ENCODE results near the gene BICRAL.
"Not testable (repeated sequence)": the region's sequence is repeated elsewhere in the genome, so short reads cannot be mapped to it uniquely, and the experiment has no call there.

The BICRAL gene

DNA sequence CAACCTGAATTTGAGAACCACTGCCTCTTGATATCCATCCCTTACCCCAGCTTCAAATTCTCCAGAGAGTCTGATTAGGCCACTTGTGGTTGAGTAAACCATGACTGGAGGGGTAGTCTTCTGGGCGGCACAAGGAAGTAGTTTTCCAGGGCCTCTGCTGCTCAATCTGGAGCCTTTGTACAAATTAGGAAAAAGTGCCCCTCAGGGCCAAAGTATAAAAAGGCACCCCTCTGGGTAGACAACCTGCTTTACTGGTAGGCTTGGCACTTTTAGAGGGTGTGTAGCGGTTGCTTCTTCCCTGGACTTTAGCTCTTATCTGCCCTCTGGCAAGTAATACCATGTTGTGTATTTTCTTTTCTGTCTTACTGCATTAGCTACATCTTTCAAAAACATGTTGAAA is 64.7 kb downstream of the BICRAL start:
- no peak for DNase-seq

DNA sequence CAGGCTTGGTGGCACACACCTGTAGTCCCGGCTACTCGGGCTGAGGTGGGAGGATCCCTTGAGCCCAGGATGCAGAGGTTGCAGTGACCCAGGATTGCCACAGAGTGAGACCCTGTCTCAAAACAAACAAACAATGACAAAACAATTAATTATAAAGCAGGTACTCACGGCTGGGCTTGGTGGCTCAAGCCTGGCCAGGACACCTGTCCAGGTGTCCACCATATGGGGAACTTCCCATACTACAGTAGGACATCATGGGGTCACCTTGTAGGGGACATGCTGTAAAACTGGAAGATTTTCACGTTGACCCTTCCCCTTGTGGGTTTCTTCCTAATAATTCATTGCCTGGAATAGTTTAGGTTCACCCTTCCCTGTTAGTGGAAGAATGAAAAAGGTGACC is 66.8 kb downstream of the BICRAL start:
- no peak for DNase-seq

DNA sequence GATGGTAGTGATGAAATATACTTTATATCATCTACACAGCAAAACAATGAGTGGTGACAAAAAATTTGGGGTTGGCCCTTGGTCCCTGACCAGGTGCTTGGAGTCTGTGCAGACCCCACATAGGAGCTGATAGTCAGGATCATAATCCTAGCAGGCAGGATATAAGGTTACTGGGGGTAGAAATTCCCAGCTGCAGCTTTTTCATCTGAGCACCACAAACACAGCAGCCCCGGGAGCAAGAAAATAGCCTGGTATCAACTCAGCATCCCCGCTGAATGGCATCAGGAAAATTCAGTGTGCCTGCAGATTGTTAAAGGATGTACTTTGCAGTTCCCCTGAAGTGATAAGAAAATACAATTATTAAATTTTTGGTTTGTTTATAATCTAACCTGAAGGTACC is 69.7 kb downstream of the BICRAL start:
- DNase-seq: no peak

DNA sequence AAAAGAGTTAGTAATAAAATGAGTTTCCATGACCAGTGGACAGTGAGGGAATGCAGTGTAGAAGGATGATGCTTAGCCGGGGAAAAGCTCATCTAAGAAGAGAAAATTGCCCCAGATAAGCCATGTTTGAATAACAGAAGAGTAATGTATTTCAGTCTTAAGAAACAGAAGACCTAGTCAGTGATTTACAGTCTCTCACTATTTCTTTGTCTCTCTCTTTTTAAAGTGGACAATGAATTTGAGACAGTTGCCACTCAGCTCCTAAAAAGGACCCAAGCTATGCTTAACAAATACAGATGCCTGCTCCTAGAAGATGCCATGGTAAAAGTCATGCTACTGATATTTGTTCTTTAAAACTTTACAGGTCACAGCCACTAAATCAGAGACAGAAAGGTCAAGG is 78.2 kb downstream of the BICRAL start:
- DNase-seq: no peak

DNA sequence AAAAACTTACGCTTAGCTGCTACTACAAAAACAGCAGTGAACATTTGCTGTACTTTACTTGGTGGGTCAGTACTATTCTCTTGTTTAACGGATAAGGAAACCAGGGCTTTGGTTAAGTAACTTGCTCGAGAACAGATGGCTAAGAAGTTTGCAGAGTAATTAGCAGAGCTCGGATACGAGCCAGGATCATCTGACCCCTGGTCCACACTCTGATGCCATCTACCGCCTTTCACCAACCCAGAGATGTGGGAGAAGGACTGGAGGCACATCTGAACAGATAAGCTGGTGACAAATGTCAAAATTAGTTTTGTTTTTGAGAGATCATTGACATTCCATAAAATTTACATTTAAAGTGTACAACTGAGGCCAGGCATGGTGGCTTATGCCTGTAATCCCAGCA is 78.6 kb downstream of the BICRAL start:
- DNase-seq: no peak

DNA sequence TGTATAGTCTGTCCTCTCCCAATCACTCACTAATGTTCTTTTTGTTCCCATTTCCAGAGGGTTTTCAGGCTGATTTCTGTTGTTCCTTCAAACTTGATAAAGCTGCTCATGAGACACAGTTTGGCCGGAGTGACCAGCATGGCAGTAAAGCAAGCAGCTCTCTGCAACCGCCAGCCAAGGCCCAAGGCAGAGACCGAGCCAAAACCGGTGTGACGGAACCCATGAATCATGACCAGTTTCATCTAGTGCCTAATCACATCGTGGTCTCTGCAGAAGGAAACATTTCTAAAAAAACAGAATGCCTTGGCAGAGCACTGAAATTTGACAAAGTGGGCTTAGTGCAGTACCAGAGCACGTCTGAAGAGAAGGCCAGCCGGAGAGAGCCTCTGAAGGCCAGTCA is 82.8 kb downstream of the BICRAL start:
- DNase-seq: no peak

DNA sequence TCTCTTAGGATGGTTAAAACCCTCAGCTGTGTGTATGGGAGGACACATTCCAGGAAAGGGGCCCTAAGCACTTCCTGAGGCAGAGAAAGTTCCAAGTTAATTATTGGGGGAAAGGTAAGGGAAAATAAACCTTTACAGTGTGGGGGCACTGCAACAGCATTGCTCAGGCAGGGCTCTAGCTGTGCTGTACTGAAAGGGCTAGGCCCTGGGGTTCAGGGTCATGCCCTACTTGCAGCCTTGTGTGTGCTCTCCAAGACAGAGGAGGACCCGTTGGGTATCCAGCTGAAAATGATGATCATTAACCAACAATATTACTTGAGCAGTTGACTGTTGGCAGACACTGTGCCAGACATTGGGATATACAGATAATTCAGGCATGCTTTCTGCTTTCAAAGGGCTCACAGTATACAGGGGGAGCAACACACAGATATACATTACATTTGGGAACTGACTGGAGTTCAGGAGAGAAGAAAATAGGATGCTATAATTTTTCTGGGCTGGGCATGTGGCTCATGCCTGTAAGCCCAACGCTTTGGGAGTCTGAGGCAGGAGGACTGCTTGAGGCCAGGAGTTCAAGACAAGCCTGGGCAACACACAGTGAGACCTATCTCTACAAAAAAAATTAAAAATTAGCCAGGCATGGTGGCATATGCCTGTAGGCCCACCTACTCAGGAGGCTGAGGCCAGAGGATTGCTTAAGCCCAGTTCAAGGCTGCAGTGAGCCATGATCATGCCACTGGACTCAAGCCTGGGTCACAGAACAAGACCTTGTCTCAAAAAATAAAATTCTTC is 88.5 kb downstream of the BICRAL start:
- DNase-seq: no peak

DNA sequence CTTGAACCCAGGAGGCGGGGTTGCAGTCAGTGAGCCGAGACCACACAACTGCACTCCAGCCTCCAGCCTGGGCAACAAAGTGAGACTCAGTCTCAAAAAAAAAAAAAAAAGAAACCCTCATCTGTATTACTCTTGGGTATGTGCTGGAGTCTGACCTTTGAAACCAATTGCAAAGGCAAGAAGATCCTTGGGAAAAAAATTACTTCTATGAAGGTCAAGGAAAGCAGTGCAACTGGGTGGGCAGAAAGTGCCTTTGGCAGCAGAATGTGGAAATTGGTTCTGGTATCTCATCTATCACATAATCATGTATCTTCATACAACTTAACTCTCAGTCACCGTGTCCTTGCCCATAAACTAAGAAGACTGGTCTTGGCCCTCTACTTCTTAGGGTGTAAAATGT is 89.9 kb downstream of the BICRAL start:
- no peak for DNase-seq

DNA sequence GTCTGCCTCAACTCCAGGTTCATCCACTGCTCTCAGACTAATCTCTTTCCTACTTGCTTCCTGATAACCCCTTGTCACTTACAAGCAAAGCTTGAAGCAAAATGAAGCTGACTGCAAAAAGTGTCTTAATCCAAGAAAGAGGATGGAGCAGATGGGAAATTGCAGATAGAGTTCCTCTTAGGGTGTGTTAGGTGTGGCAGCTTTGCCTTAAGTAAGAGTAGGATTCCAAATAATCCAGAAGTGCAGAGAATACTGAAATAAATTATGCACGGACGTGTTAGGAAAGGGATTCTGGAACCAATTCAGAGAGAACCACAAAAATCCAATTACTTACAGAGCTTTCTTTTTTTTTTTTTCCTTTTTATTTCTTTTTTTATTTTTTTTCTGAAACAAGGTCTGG is 91.5 kb downstream of the BICRAL start:
- no peak for DNase-seq

DNA sequence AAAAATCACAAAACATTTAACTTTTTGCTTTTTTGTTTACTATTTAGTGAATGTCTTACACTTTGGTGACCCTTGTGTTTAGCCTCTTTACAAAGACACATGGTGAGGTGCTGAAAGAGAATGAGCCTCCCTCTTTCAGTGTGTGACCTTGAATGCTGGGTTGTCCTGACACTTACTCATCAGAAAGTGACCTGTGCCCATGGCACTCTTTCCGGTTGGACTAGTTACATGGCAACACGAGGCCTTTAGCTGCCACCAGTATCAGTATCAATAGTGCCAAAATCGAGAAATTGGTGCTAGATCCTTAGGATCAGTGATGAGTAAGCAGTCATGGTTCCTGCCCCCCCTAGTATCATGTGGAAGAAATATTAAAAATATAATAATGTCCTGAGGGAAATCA is 95.8 kb downstream of the BICRAL start:
- no peak for DNase-seq

DNA sequence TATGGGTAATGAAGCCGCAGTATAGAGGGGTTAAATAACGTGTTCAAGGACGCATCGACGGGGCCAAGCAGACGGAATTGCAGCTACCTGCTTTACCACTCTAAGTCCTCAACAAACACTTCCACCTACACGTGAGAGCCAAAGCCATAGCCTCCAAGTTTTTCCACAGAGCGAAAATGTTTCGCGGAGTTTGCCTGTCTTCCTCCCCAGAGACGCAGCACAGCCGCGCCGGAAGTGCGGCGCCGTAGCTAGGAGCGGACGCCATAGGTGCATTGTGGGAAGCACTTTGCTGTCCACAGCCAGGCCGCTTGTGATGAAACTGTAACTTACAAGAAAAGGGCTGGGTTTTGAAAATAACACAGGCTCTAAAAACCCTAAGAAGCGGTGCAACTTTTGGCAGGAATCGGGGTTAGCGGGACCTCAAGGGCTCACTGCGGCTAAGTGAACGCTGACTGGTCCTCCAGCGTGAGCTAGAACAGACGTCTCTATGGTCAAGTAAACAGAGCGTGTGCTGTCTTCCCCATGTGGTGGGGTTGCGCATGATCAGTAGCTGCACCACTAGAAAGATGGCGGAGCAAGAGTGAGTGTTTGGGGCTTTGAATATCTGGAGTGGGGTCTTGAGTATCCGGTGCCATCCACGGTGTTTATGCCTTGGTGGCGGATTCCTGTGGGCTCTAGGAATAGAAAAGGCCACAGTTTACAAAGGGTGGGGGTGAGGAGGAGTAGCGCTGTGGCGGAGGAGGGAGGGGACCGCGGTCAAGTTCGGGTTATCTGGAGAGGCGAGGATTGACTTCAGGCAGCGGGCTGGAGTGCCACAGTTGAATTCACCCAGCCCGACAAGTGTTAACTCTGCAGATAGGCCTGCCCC is 97.8 kb downstream of the BICRAL start, which contains the start of gene RPL7L1:
Gene RPL7L1 (plus strand): TSS at position 245 of the 868 bp plus-strand sequence. CDS start 295 bp downstream, at position 540.
- peak; percentile 88 for DNase-seq

DNA sequence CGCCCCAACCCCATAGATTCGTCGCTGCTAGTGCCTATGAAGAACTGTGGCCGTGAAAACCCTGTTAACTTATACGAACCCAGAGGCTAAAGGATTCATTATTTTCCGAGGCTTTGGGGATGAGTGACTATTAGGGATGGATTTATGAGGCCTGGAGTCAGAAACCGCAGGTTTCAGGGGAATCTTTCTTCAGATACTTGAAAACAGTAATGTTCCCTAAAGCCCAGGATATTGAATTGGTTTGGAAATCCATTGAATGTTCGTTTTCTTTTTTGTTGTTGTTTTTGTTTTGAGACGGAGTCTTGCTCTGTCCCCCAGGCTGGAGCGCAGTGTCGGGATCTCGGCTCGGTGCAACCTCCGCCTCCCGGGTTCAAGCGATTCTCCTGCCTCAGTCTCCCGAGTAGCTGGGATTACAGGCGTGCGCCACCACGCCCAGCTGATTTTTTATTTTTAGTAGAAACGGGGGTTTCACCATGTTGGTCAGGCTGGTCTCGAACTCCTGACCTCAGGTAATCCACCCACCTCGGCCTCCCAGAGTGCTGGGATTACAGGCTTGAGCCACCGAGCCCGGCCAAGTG is 98.5 kb downstream of the BICRAL start:
- DNase-seq: not testable (repeated sequence)

DNA sequence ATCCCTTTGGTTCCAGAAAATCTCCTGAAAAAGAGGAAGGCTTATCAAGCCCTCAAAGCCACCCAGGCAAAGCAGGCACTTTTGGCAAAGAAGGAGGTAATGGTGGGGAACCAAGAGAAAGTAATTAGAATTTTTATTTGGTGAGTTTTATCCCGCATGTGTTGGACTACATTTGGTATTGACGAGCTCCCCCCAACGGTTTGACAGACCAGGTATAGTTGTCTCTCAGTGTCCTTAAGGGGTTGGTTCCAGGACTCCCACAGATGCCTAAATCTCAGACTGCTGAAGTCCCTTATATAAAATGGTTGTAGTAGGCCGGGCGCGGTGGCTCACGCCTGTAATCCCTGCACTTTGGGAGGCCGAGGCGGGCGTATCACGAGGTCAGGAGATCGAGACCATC is 99.0 kb downstream of the BICRAL start:
- DNase-seq: not testable (repeated sequence)

DNA sequence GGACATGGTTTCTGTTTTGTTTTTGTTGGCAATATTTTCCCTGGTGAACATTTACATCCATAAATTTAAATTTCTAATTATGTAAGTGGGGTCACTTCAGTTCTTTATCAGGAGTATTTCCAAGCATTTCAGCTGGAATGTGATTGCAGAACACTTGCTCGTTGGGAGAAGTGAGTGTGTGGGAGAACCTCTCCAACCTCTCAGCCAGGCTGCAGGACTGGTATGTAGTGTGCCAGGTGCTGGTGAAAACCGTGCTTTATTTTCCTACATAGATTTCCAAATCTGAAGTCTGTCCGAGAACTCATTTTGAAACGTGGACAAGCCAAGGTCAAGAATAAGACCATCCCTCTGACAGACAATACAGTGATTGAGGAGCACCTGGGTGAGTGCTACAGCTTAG is 103.8 kb downstream of the BICRAL start:
- DNase-seq: no peak

DNA sequence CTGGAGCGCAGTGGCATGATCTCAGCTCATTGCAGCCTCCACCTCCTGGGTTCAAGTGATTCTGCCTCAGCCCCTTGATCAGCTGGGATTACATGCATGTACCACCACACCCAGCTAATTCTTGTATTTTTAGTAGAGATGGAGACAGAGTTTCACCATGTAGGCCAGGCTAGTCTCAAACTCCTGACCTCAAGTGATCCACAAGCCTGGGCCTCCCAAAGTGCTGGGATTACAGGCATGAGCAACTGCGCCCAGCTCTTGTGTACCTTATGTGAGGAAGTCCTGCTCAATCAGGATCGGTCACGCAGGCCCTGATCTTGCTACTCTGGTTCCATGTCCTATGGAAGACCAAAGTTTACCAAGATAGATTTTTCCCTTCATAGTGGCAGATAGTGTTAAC is 106.3 kb downstream of the BICRAL start:
- not testable (repeated sequence) for DNase-seq

DNA sequence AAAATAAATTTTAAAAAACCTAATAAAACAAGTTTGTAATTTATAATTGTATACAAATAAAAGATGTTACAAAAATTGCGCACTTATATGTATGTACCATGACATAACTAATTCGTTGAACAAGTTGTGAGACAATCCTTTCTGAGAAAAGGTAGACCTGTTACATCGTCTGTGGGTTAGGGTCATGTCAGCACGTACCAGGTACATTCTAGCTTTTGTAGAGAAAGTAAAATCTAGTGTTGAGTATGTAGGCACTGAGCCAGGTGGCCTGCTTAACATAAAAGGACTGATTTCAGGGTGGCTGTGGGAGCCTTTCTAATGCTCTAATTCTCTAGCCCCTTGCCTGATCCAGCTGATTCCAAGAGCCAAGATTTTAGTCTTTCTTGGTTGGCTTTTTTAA is 108.0 kb downstream of the BICRAL start:
- DNase-seq: peak; percentile 12

DNA sequence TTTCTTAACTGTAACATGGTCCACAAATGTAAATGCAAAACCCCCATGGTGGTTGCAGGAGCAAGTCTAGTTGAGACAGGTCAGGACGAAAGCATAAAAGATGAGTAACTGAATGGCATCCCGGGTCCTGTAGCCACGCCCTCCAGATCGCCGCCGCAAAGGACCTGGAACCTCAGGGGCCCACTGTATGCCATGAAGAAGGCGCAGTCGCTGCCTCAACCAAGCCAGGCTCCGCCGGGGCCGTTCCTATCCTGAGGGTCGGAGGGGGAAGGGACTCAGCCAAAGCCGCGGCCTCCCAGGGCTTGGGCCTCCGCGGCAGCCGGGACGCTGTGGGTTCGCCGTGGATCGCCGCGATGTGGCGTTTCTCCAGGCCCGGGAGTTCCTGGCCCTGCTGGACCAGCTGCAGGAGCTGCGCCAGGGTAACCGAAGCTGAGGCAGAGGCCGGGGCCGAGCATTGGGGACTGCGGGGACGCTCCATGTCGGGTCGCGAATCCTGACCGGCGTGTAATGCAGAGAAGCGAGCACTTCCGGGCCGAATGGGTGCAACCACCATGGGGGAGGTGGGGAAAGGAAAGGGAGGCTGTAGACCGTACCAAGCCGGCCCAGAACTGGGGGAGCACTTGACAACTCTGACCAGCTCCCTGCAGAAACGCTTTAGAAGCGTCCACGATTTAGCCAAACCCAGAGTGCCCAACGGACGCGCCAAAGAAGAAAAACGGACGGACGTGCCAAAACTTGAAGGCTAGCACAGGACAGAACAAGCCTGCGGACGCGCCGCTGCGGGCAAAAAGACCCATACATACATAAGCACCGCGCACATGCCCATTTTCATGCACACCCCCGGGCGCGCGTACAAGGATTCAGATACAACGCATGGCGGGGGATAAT is 108.7 kb downstream of the BICRAL start:
- DNase-seq: peak; percentile 96

DNA sequence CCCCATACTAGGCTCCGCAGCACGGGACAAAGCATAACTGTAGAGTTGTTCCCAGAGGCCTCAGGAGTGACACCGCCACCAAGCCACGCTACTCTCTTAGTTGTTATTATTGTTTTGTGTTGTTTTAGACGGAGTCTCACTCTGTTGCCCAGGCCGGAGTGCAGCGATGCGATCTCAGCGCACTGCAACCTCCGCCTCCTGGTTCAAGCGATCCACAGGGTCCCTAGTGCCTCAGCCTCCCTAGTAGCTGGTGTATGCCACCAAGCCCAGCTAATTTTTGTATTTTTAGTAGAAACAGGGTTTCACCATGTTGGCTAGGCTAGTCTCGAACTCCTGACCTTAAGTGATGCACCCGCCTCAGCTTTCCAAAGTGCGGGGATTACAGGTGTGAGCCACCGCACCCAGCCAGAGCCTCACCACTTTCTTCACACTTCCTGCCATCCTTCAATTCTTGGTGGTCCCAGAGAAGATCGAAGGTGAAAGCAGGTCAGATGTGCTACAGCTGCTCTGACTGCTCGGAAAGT is 109.4 kb downstream of the BICRAL start:
- DNase-seq: no peak

DNA sequence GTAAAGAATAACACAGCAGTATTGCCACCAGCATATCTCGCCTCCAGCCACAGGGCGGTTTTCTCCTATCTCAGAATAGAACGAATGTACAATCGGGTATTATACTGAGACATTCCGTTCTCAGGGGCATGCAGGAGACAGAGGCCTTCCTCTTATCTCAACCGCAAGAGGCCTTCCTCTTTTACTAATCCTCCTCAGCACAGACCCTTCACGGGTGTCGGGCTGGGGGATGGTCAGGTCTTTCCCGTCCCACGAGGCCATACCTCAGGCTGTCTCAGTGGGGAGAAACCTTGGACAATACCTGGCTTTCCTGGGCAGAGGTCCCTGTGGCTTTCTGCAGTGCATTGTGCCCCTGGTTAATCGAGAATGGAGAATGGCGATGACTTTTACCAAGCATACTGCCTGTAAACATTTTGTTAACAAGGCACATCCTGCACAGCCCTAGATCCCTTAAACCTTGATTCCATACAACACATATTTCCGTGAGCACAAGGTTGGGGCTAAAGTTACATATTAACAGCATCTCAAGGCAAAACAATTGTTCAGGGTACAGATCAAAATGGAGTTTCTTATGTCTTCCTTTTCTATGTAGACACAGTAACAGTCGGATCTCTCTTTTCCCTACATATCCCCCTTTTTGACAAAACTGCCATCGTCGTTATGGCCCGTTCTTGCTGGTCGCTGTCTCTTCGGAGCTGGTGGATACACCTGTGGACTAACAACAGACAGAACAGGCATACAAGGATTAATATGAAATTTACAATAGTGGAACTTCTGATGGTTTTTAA is 112.4 kb downstream of the BICRAL start:
- DNase-seq: not testable (repeated sequence)

DNA sequence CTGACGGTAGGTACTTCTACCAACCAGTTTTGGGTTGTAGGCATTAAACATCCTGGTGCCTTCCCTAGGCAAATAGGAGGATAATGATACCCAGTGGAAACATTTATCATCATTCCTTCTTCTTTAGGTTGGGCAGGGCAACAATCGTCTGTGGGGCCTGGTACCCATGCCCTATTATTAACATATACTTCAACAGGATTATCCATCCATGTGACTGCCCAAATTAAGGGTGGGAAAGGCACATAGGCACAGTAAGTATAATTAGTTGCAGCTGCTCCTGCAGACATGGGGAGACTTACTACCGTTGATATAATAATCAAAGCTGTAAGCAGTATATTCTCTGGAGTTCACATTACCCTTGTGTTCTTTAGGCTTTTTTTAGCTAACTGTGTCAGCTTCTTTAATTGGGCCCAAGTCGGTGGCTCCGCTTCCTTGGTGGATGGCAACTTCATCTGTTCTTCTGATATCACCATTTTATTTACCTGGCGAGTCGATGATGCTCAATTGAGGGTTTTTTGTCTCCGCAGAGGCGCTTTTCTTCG is 114.4 kb downstream of the BICRAL start:
- DNase-seq: no peak

DNA sequence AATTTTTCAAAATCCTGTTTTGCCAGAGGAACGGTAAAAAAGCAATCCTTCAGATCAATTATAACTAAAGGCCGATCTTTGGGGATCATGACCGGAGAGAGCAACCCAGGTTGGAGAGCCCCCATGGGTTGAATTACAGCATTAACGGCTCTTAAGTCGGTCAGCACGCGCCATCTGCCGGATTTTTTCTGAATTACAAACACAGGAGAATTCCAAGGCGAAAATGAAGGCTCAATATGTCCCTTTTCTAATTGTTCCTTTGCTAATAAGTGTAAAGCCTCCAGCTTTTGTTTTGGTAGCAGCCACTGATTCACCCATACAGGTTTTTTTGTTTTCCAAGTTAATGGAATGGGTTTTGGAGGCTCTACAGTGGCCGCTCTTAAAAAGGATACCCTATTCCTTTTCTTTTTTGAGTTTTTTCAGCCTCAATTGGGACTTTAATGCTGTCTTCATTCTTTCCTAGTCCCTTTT is 117.1 kb downstream of the BICRAL start:
- DNase-seq: peak; percentile 53
